OCI-LY3 (cell line): ENCODE data around the gene PRPF4.
A peak's percentile ranks its signal among the peaks of the same experiment; 100 is the strongest.

Experiments used
- H2AFZ ChIP-seq: fragments of 200-600, 300-600 bp; shearing (Covaris generic); 2 replicates; pipeline ENCODE4 v1.6.0; 2014; ENCODE audit warnings: antibody characterized with exemption, low read depth, low read length
- H3K27ac ChIP-seq: fragments of 200-600, 300-600 bp; sonication (generic); 2 replicates; pipeline ENCODE4 v1.5.1; 2014; ENCODE audit warnings: mild to moderate bottlenecking, low read length, moderate library complexity, mixed read lengths
- H3K27me3 ChIP-seq: fragments of 200-600, 300-600 bp; sonication (generic); 2 replicates; pipeline ENCODE4 v1.6.1; 2014; ENCODE audit warnings: low read depth, low read length, mixed read lengths
- H3K36me3 ChIP-seq: fragments of 200-600, 300-600 bp; sonication (generic); replicated peaks from 2 replicates; pipeline ENCODE3; 2014; ENCODE audit warnings: low read depth, low read length, mixed read lengths
- H3K4me1 ChIP-seq: fragments of 300-600, 200-600 bp; sonication (generic); 2 replicates; pipeline ENCODE4 v1.6.1; 2014; ENCODE audit warnings: low read length, mixed read lengths
- H3K4me2 ChIP-seq: fragments of 200-600, 300-600 bp; sonication (generic); 2 replicates; pipeline ENCODE4 v1.6.1; 2014; ENCODE audit warnings: low read length, mixed read lengths
- H3K4me3 ChIP-seq: fragments of 300-600, 200-600 bp; sonication (generic); 2 replicates; pipeline ENCODE4 v1.5.1; 2014; ENCODE audit warnings: antibody characterized with exemption, mild to moderate bottlenecking, low read length, moderate library complexity
- H3K79me2 ChIP-seq: fragments of 300-600, 200-600 bp; shearing (Covaris generic); 2 replicates; pipeline ENCODE4 v1.6.1; 2014; ENCODE audit warnings: mild to moderate bottlenecking, low read length, mixed read lengths
- H3K9ac ChIP-seq: fragments of 300-600, 200-600 bp; shearing (Covaris generic); 2 replicates; pipeline ENCODE4 v1.6.0; 2014; ENCODE audit warnings: mild to moderate bottlenecking, low read length, moderate library complexity
- H3K9me3 ChIP-seq: fragments of 200-600, 300-600 bp; shearing (Covaris generic); 2 replicates; pipeline ENCODE4 v1.6.1; 2014; ENCODE audit warnings: low read length, mixed read lengths; ENCODE audit not compliant: insufficient read depth
- H4K20me1 ChIP-seq: fragments of 200-600, 300-600 bp; sonication (generic); 2 replicates; pipeline ENCODE4 v1.6.1; 2016; ENCODE audit warnings: low read length, mixed read lengths; ENCODE audit not compliant: insufficient read depth
- CTCF ChIP-seq: fragments of 200-600, 300-600 bp; sonication (generic); IDR thresholded peaks from 2 replicates; pipeline ENCODE4 v1.5.1; 2014; ENCODE audit warnings: antibody characterized with exemption, low read length, low read depth
- EZH2phosphoT487 ChIP-seq: fragments of 200-600 bp; shearing (Covaris generic); IDR thresholded peaks from 2 replicates; pipeline ENCODE4 v1.6.1; 2018; ENCODE audit warnings: antibody characterized with exemption, mixed run types, low read depth

PRPF4 gene

GRCh38 chr9:113269355-113269754, 6.1 kb upstream of the PRPF4 start:
- no peaks in the 10 kb centered on the region for H3K27me3 ChIP-seq
- H3K27ac ChIP-seq, result no peak overlapping the region
- peaks cover 6% of the 10 kb centered on the region for H3K4me1 ChIP-seq
- no peak overlapping the region for H3K4me2 ChIP-seq
- H4K20me1 ChIP-seq, result peaks cover 6% of the 10 kb centered on the region; the same call in 1 of the 2 replicates
- H3K36me3 ChIP-seq, result peaks cover 44% of the 10 kb centered on the region
- H3K4me3 ChIP-seq, result no peak overlapping the region
- H3K9ac ChIP-seq, result no peak overlapping the region
- H3K79me2 ChIP-seq, result peaks cover 7% of the 10 kb centered on the region
- no peak overlapping the region for H2AFZ ChIP-seq
- TF ChIP-seq CTCF (no peak), EZH2phosphoT487 (no peak)
- no peaks in the 10 kb centered on the region for H3K9me3 ChIP-seq

- TF ChIP-seq CTCF (no peak), EZH2phosphoT487 (no peak)
- Histone ChIP-seq H3K4me2 (no peak overlapping the region), H4K20me1 (peaks cover 6% of the 10 kb centered on the region; the same call in 1 of the 2 replicates), H2AFZ (no peak overlapping the region), H3K79me2 (peaks cover 12% of the 10 kb centered on the region), H3K27me3 (no peaks in the 10 kb centered on the region), H3K27ac (no peak overlapping the region), H3K9ac (no peak overlapping the region), H3K4me1 (peaks cover 6% of the 10 kb centered on the region), H3K36me3 (peaks cover 44% of the 10 kb centered on the region), H3K9me3 (no peaks in the 10 kb centered on the region), H3K4me3 (no peak overlapping the region)
Observed at GRCh38 chr9:113269871-113270270, 5.6 kb upstream of the PRPF4 start.

- Histone ChIP-seq H4K20me1 (peaks cover 6% of the 10 kb centered on the region; the same call in 1 of the 2 replicates), H3K36me3 (peaks cover 40% of the 10 kb centered on the region), H2AFZ (peak overlapping the region; percentile 80)
Observed at GRCh38 chr9:113274474-113275156, 843 bp upstream of the PRPF4 start.

GRCh38 chr9:113278840-113279239, 3.4 kb downstream of the PRPF4 start:
- H3K4me2 ChIP-seq, result no peak overlapping the region
- no peak for TF ChIP-seq CTCF
- TF ChIP-seq EZH2phosphoT487, result no peak
- no peak overlapping the region for H3K27ac ChIP-seq
- H3K27me3 ChIP-seq, result no peaks in the 10 kb centered on the region
- peaks cover 47% of the 10 kb centered on the region for H3K36me3 ChIP-seq
- H3K79me2 ChIP-seq, result peaks cover 44% of the 10 kb centered on the region
- H4K20me1 ChIP-seq, result peaks cover 5% of the 10 kb centered on the region; the same call in 1 of the 2 replicates
- H3K4me1 ChIP-seq, result peaks cover 11% of the 10 kb centered on the region
- no peak overlapping the region for H3K9ac ChIP-seq
- H3K9me3 ChIP-seq, result no peaks in the 10 kb centered on the region
- no peak overlapping the region for H2AFZ ChIP-seq
- no peak overlapping the region for H3K4me3 ChIP-seq

More at GRCh38 chr9:113274474-113275156, 843 bp upstream of the PRPF4 start:
- Histone ChIP-seq H3K79me2 (peaks cover 38% of the 10 kb centered on the region), H3K9ac (peak overlapping the region; percentile 93), H3K27me3 (no peaks in the 10 kb centered on the region), H3K4me1 (peaks cover 12% of the 10 kb centered on the region), H3K9me3 (no peaks in the 10 kb centered on the region), H3K4me2 (peak overlapping the region; percentile 77), H3K27ac (peak overlapping the region; percentile 65), H3K4me3 (peak overlapping the region; percentile 89)
- no peak for TF ChIP-seq EZH2phosphoT487
- peak; percentile 73 for TF ChIP-seq CTCF
